SHP77 (cell line): ENCODE measurements around the gene GCH1.
"Not testable (repeated sequence)": the region's sequence is repeated elsewhere in the genome, so short reads cannot be mapped to it uniquely, and the experiment has no call there.

ENCODE experiments used
- DNase-seq, 2 experiments: peaks; one replicate each; lab custom pipeline; 2025; lab: John Stamatoyannopoulos, UW

The GCH1 gene

DNA sequence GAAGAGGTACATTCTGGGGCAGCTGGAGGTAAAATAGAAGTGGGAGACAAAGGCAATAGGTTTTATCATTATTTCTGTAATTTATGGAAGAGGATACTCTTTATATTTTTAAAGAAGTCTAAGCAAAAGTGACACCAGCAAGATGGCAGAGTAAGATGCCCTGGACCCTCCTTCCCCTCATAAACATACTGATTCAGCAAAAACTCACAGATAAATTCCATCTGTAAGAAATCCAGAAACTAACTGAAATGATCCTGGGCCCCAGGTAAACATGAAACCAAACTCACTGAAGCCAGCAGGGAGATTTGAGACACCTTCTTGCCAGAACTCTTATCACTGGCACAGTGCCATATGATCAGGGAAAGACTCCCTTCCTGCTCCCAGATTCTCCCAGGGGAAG lies 79.9 kb downstream of the GCH1 start:
- no peak for DNase-seq

GRCh38 chr14:54818201-54819133 lies 84.2 kb downstream of the GCH1 start:
- DNase-seq = no peak

- DNase-seq = no peak
Observed at GRCh38 chr14:54817506-54817905, 85.1 kb downstream of the GCH1 start.

DNA sequence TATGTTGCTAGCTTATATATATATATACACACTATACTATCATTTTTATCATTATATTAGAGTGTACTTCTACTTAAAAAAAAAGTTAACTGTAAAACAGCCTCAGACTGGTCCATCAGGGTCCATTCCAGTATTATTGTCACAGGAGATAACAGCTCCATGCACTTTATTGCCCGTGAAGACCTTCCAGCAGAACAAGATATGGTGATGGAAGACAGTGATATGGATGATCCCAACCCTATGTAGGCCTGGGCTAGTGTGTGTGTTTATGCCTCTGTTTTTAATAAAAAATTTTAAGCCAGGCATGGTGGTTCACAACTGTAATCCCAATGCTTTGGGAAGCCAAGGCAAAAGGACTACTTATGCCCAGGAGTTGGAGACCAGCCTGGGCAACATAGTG lies 86.2 kb downstream of the GCH1 start:
- no peak for DNase-seq

- DNase-seq = no peak
Observed at GRCh38 chr14:54815515-54815914, 87.1 kb downstream of the GCH1 start.

DNA sequence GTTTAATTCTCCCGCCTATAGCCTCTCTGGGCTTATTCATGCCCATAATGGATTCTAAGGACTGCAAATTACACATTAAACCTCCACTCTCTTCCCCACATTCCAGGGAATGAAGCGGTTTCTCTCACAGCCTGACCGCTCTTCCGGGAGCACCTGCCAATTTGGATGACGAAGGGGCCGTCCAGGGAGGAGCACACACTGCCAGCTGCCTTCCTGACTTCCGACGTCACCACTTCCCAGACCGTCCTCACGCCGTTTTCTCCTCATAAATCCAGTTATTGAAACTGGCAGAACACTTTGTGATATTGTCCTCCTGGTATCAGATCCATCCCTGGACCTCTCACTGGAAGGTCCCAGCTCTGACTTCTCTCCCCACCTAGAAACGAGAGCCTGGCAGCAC lies 87.6 kb downstream of the GCH1 start:
- DNase-seq = peak; percentile 51 to 77

DNA sequence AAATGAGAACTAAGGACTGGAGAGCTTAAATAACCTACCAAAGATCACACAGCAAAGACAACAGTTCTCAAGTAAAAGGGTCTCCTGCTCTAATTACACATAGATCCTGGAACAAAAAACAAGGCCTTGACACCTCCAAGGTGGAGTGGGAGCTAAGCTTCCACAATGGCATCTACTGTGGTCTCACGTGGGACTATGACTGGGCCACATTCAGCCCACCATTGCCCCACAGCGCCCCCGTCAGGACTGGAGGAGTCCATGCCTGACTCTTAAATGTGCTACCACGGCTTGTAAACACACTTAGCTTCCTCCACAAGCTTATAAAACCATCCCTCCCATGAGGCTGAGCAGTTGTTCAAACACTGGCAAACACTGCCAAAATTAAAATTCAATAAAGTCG lies 88.5 kb downstream of the GCH1 start:
- peak; percentile 42 to 47 for DNase-seq

GRCh38 chr14:54813081-54813480 lies 89.5 kb downstream of the GCH1 start:
- no peak for DNase-seq

- DNase-seq = no peak
Observed at GRCh38 chr14:54812617-54813016, 90.0 kb downstream of the GCH1 start.

- no peak for DNase-seq
Observed at GRCh38 chr14:54809767-54810166, 92.9 kb downstream of the GCH1 start.

GRCh38 chr14:54808326-54809161 lies 94.1 kb downstream of the GCH1 start:
- no peak for DNase-seq

GRCh38 chr14:54807881-54808280 lies 94.7 kb downstream of the GCH1 start:
- DNase-seq = no peak

- DNase-seq = no peak
Observed at GRCh38 chr14:54807428-54807827, 95.2 kb downstream of the GCH1 start.

- DNase-seq = no peak
Observed at GRCh38 chr14:54806616-54807015, 96.0 kb downstream of the GCH1 start.

- DNase-seq = peak; percentile 55 to 76
Observed at GRCh38 chr14:54805445-54806322, 96.9 kb downstream of the GCH1 start.

- no peak for DNase-seq
Observed at GRCh38 chr14:54805070-54805444, 97.6 kb downstream of the GCH1 start.

- DNase-seq = no peak
Observed at GRCh38 chr14:54804538-54805041, 98.0 kb downstream of the GCH1 start.

DNA sequence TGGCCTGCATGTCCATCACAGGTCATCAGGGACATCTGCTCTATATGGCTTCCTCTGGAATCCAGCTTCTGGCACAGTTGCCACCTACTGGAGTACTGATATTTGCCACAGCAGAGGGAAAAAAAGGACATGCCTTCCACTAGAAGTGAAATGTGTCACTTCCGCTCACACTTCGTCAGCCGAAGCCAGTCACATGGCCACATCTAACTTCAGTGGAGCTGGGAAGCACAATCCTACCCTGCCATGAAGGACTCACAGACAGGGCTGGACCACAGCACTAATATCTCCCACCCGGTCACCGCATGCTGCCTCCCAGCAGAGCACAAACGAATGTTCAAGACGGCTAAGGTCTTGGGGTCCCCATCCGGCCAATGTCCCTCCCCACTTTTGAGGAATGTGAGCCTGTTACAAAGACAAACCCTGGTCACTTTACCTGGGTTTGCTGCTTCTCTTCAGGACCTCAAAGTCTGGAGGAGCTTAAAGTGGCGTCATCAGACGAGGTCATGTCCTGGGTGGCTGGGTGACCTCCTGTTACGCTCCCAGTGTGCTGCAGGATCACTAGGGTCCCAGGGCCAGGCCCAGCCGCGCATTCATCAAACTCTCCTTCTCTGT lies 98.6 kb downstream of the GCH1 start:
- no peak for DNase-seq

DNA sequence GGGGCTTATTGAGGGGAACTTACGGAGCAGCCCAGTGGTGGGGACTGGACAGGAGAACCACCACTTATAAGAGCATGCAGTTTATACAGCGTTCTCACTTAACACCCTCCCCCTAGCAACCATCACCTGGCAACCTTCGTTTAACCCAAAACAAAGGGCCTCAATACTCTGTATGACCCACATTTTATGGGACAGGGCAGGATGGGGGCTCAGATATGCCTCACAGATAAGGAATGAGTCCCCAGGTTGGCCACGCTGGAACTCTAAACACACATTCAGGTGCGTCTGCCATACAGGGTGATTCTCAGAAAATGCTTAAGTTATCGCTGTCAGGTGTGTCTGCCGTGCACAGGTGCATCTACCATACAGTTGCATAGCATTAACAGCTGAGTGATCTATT lies 99.2 kb downstream of the GCH1 start:
- DNase-seq = no peak

- DNase-seq = not testable (repeated sequence)
Observed at GRCh38 chr14:54801482-54801881, 101.1 kb downstream of the GCH1 start.

- no peak for DNase-seq
Observed at GRCh38 chr14:54798465-54799124, 104.0 kb downstream of the GCH1 start.
